Muscle layer of duodenum (tissue), 2 donors: ENCODE measurements around the gene KIAA1328.
"Not testable (repeated sequence)": the region's sequence is repeated elsewhere in the genome, so short reads cannot be mapped to it uniquely, and the experiment has no call there.

Experiments
- H3K27ac ChIP-seq: one replicate; pipeline ENCODE4 v1.7.0; 2013; ENCODE audit warnings: mild to moderate bottlenecking, low read length
- H3K27me3 ChIP-seq: one replicate; pipeline ENCODE4 v1.7.0; 2013; ENCODE audit warnings: low read depth, mild to moderate bottlenecking, control low read depth, low read length
- H3K36me3 ChIP-seq, 2 donors: one replicate each; pipeline ENCODE4 v1.7.0; 2013; ENCODE audit warnings: low read length in 2 of 2, control low read depth in 1 of 2, mild to moderate bottlenecking in 1 of 2; ENCODE audit not compliant: insufficient read depth in 2 of 2, control insufficient read depth in 1 of 2
- H3K4me1 ChIP-seq, 2 donors: one replicate each; pipeline ENCODE4 v1.7.0; 2013; ENCODE audit warnings: low read length in 2 of 2, mild to moderate bottlenecking in 2 of 2, control low read depth in 1 of 2, moderate library complexity in 1 of 2; ENCODE audit not compliant: insufficient read depth in 2 of 2, control insufficient read depth in 1 of 2
- H3K4me3 ChIP-seq, 2 donors: one replicate each; pipeline ENCODE4 v1.7.0; 2013; ENCODE audit warnings: low read length in 2 of 2, low read depth in 1 of 2, mild to moderate bottlenecking in 1 of 2
- H3K9me3 ChIP-seq, 2 donors: one replicate each; pipeline ENCODE4 v1.7.0; 2013; ENCODE audit warnings: low read length in 2 of 2, control low read depth in 1 of 2, mild to moderate bottlenecking in 1 of 2; ENCODE audit not compliant: control insufficient read depth in 1 of 2
- donor health status: healthy.

The KIAA1328 gene

DNA sequence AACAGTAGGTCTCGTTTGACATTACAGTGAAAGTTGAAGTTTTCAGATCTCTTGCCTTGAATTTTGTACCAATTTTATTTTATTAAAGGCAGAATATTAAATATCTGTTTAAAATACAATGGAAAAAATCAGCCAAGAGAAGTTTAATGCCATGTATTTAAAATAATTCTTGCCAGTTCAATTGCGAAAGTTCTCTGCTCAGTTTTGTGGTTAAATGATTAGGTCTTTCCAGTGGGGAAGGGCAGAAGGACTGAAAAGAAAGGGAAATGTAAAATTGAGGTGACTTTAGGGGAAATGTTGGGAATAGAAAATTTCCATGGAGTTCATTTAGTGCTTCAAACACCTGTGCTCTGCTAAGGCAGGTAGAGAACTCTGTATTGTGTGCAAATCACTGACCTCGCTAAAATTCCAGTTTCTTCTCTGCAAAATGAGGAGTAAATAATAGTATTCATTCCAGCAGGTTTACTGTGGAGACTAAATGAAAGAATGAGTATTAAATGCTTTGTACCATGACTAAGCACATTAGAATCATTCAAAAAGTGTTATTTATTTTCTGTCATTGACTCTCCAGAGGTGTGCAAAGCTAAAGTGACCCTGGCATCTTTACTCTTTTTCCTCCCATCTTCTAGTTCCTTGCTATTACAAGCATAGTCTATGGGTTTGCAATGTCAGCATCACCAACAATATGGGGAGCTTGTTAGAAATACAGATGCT lies 74.4 kb downstream of the KIAA1328 start:
- Histone ChIP-seq H3K4me1 (no peaks in the 10 kb centered on the region), H3K9me3 (no peaks in the 10 kb centered on the region), H3K4me3 (no peak overlapping the region), H3K27me3 (no peaks in the 10 kb centered on the region), H3K27ac (no peak overlapping the region), H3K36me3 (no peaks in the 10 kb centered on the region)

DNA sequence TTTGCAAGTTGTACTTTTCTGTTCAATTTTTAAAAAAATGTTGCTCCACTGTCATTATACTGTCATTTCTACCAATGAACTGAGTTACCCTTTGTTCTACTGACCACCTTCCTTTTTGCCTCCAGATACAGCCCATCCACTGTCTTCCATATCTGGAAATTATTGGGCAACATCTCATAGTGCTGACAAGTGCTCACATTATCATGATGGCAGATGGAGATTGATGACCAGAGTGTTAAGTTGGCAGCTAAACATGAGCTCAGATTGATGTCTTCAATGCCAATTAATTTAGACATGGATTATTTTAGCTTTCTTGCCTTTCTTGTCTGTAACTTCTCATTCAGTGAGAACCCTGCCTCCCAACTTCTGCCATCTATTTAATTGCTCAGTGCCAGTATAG lies 76.6 kb downstream of the KIAA1328 start:
- Histone ChIP-seq H3K9me3 (no peaks in the 10 kb centered on the region), H3K4me1 (no peaks in the 10 kb centered on the region), H3K27ac (no peak overlapping the region), H3K36me3 (no peaks in the 10 kb centered on the region), H3K27me3 (no peaks in the 10 kb centered on the region), H3K4me3 (no peak overlapping the region)

DNA sequence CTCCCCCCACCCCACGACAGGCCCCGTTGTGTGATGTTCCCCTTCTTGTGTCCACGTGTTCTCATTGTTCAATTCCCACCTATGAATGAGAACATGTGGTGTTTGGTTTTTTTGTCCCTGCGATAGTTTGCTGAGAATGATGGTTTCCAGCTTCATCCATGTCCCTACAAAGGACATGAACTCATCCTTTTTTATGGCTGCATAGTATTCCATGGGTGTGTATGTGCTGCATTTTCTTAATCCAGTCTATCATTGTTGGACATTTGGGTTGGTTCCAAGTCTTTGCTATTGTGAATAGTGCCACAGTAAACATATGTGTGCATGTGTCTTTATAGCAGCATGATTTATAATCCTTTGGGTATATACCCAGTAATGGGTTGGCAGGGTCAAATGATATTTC lies 80.4 kb downstream of the KIAA1328 start:
- not testable (repeated sequence) for H3K4me3 ChIP-seq, H3K27me3 ChIP-seq, H3K9me3 ChIP-seq, H3K4me1 ChIP-seq, H3K27ac ChIP-seq, H3K36me3 ChIP-seq

DNA sequence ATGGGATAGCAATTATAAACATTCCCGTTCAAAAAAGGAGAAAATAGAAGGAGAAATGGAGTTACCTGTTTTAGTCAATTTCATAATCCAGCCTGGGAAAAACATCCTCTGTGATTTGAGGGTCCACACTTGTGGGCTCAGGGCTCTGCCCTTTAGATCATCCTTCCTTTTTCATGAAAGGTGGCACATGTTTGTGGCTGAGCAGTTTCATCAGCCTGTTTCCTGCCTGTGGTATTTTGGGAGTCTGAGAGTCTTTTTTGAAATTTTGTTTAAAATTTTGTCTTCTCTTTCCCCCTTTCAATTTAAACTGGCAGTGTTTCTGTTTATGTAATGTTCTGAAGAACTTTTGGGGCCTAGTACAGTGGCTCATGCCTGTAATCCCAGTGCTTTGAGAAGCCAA lies 84.0 kb downstream of the KIAA1328 start:
- Histone ChIP-seq H3K4me1 (no peaks in the 10 kb centered on the region), H3K36me3 (no peaks in the 10 kb centered on the region), H3K27ac (no peak overlapping the region), H3K4me3 (no peak overlapping the region), H3K27me3 (no peaks in the 10 kb centered on the region), H3K9me3 (no peaks in the 10 kb centered on the region)

DNA sequence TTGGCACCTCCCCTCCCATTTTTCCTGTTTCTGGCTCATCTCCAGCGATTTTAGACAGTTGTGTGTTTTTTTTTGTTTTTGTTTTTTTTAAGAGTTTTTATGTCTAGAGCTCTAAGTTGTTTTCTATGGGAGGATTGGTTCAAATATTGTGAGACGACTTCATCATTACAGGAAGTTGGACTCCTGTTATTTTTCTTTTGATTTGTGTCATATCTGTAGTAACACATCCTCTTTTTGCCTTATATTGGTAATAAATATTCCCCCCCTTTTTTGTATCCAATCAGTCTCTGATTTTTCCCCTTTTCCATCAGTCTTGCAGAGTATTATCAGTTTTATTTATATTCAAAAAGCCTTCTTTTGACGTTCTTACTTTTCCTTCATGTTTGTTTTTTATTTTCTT lies 89.0 kb downstream of the KIAA1328 start:
- Histone ChIP-seq H3K27ac (no peak overlapping the region), H3K27me3 (no peaks in the 10 kb centered on the region), H3K9me3 (no peaks in the 10 kb centered on the region), H3K4me3 (no peak overlapping the region), H3K4me1 (no peaks in the 10 kb centered on the region), H3K36me3 (no peaks in the 10 kb centered on the region)

DNA sequence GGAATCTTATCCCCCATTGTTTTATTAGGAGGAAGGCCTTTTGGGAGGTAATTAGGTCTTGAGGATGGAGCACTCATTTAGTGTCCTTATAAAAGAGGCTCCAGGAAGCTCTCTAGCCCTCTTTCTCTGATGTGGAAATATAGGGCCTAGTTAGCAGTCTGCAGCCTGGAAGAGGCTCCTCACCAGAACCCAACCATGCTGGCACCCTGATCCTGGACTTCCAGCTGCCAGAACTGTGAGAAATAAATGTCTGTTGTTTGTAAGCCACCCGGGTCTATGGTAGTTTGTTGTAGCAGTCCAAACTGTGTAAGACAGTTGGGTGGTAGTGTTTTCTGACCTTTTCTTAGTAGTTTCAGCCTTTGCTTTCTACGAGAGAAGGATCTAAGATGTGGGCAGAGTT lies 100.7 kb downstream of the KIAA1328 start:
- Histone ChIP-seq H3K4me1 (no peaks in the 10 kb centered on the region), H3K36me3 (peaks cover 0 to 9% of the 10 kb centered on the region in 2 donors), H3K4me3 (no peak overlapping the region), H3K27ac (no peak overlapping the region), H3K27me3 (no peaks in the 10 kb centered on the region), H3K9me3 (no peaks in the 10 kb centered on the region)

DNA sequence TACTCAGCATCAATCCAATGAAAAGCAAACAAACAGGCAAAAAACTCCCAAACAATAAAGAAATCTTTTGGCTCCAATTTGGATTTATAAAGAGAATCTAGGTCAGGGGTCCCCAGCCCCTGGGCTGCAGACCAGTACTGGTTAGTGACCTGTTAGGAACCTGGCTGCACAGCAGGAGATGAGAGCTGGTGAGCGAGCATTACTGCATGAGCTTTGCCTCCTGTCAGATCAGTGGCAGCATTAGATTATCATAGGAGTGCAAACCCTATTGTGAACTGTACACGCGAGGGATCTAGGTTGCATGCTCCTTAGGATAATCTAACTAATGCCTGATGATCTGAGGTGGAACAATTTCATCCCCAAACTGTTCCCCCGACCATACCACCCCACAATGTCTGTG lies 102.2 kb downstream of the KIAA1328 start:
- Histone ChIP-seq H3K36me3 (peaks cover 0 to 9% of the 10 kb centered on the region in 2 donors), H3K27ac (no peak overlapping the region), H3K4me1 (no peaks in the 10 kb centered on the region), H3K9me3 (no peaks in the 10 kb centered on the region), H3K4me3 (no peak overlapping the region), H3K27me3 (no peaks in the 10 kb centered on the region)

DNA sequence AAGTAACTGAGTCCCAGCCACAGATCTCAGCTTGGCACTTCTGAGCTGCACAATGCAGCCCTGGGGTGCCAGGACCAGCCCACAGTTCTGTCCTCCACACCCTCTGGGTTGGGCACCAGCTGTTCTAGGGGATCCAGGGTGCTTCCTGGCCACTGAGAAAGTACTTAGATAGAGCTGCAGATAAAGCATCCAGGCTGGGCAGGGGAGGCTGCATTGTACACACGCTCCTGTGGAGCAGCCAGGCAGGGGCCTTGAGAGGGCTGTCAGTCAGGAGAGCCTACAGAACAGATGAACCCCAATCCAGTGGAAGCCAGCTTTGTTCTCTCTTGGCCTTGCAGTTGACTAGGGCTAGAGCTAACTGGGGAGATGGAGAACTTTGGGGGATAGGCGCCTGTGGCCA lies 104.6 kb downstream of the KIAA1328 start:
- Histone ChIP-seq H3K9me3 (peaks cover 0 to 8% of the 10 kb centered on the region in 2 donors), H3K27ac (no peak overlapping the region), H3K36me3 (peaks cover 0 to 9% of the 10 kb centered on the region in 2 donors), H3K4me1 (no peaks in the 10 kb centered on the region), H3K4me3 (no peak overlapping the region), H3K27me3 (no peaks in the 10 kb centered on the region)

DNA sequence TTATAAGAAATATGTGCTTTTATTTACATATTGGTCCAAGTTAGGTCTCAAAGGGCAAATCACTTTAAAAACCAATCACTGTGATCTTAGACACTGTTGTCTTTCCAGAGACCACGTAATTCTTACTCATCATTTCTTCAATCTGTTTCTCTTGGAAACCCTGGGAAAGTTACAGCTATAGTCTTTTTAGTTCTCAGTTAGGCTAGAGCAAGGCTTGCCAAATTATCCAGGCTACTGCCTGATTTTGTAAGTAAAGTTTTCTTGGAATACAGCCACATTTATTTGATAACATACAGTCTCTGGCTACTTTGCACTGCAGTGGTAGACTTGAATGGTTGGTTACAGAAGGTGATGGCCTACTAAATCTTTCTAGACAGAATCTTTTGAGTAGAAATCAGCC lies 106.0 kb downstream of the KIAA1328 start:
- peaks cover 0 to 9% of the 10 kb centered on the region in 2 donors for H3K36me3 ChIP-seq
- H3K4me3 ChIP-seq: no peak overlapping the region
- H3K4me1 ChIP-seq: no peaks in the 10 kb centered on the region
- H3K9me3 ChIP-seq: peaks cover 0 to 13% of the 10 kb centered on the region in 2 donors
- no peak overlapping the region for H3K27ac ChIP-seq
- no peaks in the 10 kb centered on the region for H3K27me3 ChIP-seq

DNA sequence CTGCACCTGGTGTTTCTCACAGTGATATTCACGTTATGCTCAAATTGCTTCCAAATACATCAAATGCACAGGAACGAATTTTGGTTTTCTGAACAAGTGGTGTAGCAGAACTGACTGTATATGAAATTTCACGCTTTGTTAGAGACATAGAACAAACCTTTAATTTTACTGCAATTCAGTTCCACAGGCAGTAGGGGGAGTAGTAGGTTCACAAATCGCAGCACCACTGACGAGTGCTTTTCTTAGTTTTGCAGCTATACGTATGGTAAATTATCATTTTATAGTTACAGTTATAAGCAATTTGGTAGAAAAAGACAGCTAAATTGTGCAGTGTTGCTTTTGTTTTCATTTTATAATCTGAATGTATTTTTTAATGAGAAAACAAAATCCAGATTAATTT lies 113.3 kb downstream of the KIAA1328 start:
- Histone ChIP-seq H3K27ac (no peak overlapping the region), H3K9me3 (peaks cover 4 to 13% of the 10 kb centered on the region in 2 donors), H3K27me3 (no peaks in the 10 kb centered on the region)

DNA sequence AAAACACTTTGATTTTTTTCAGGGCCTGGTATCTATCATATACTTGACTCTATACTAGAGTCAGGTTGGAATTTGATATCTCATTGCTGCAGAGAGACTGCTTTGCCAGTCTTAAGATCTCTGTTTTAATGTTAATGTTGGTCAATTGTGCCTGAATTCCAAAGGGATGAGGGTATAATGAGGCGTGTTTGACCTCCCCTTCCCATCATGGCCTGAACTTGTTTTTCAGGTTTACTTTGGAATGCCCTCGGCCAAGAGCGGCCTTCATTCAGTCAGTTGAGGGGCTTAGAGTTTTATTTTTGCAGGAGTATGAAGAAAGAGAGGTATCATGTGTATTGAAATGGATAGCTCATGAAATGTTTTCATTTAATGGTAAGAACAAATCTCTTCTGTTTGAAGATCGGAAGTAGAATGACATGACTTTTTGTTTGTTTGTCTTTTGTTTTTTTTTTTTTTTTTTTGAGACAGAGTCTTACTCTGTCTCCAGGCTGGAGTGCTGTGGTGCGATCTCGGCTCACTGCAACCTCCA lies 119.0 kb downstream of the KIAA1328 start:
- H3K9me3 ChIP-seq: no peaks in the 10 kb centered on the region
- H3K27me3 ChIP-seq: no peaks in the 10 kb centered on the region
- H3K27ac ChIP-seq: no peak overlapping the region
- no peaks in the 10 kb centered on the region for H3K36me3 ChIP-seq
- no peak overlapping the region for H3K4me3 ChIP-seq
- no peaks in the 10 kb centered on the region for H3K4me1 ChIP-seq

More for the DNA sequence above, 113.3 kb downstream of the KIAA1328 start:
- no peaks in the 10 kb centered on the region for H3K36me3 ChIP-seq
- no peaks in the 10 kb centered on the region for H3K4me1 ChIP-seq
- no peak overlapping the region for H3K4me3 ChIP-seq

DNA sequence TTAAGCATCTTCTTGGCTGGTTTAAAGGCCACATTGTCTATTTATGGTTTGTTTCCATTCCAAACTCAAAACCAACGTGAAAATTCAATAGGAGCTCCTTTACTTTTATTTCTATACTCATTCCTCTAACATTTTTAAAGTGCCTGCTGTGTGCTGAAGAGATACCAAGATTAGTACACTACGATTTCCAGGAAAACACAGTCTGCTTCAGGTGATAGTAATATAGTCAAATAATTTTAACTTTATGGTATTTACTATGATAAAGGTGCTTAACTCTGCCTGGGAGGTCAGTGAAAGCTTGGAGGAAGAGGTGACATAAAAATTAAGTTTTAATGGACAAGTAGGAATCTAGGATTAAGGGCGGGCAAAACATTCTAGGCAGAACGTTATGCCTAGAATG lies 121.4 kb downstream of the KIAA1328 start:
- no peaks in the 10 kb centered on the region for H3K9me3 ChIP-seq
- H3K27me3 ChIP-seq: no peaks in the 10 kb centered on the region
- H3K4me3 ChIP-seq: no peak overlapping the region
- H3K27ac ChIP-seq: no peak overlapping the region
- no peaks in the 10 kb centered on the region for H3K36me3 ChIP-seq
- no peaks in the 10 kb centered on the region for H3K4me1 ChIP-seq
